ENCODE measurements around the gene SEC22C. TPM values are rescaled to one million over a fixed set of nuclear protein-coding genes. Genes with fewer than 3 reads are reported as not detected.

Gene SEC22C
- total RNA-seq, 4 donors from 2014 or later, result 52.7 to 62.7 (median 57.9) TPM

- Histone ChIP-seq H3K27me3 (no peaks in the 10 kb centered on the region), H3K27ac (replicated peaks in 1 of 4) (no peak overlapping the region), H3K4me1 (peaks cover 0 to 4% (median 0%) of the 10 kb centered on the region in 4 donors), H3K9me3 (no peaks in the 10 kb centered on the region), H3K4me3 (no peak overlapping the region), H3K36me3 (no peaks in the 10 kb centered on the region)
- DNase-seq (ENCODE audit: extremely low spot score), result no peak
- intact Hi-C loops (cut with DNase I), result no loop called here
- TF ChIP-seq EP300 (IDR thresholded peaks at IDR 0.05), result no peak
- no peak for TF ChIP-seq POLR2A (IDR thresholded peaks at IDR 0.05; ENCODE audit: low read depth)
- no peak for TF ChIP-seq POLR2AphosphoS5 (IDR thresholded peaks at IDR 0.05)
- TF ChIP-seq, protein P1, sequence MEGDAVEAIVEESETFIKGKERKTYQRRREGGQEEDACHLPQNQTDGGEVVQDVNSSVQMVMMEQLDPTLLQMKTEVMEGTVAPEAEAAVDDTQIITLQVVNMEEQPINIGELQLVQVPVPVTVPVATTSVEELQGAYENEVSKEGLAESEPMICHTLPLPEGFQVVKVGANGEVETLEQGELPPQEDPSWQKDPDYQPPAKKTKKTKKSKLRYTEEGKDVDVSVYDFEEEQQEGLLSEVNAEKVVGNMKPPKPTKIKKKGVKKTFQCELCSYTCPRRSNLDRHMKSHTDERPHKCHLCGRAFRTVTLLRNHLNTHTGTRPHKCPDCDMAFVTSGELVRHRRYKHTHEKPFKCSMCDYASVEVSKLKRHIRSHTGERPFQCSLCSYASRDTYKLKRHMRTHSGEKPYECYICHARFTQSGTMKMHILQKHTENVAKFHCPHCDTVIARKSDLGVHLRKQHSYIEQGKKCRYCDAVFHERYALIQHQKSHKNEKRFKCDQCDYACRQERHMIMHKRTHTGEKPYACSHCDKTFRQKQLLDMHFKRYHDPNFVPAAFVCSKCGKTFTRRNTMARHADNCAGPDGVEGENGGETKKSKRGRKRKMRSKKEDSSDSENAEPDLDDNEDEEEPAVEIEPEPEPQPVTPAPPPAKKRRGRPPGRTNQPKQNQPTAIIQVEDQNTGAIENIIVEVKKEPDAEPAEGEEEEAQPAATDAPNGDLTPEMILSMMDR (IDR thresholded peaks at IDR 0.05), result no peak
Observed at GRCh38 chr3:42530073-42530472, 51.7 kb downstream of the SEC22C start.

GRCh38 chr3:42529468-42529867, 52.3 kb downstream of the SEC22C start:
- peaks cover 0 to 4% (median 0%) of the 10 kb centered on the region in 4 donors for H3K4me1 ChIP-seq
- H3K4me3 ChIP-seq, result no peak overlapping the region
- TF ChIP-seq POLR2AphosphoS5 (IDR thresholded peaks at IDR 0.05), result no peak
- no peak for TF ChIP-seq POLR2A (IDR thresholded peaks at IDR 0.05; ENCODE audit: low read depth)
- TF ChIP-seq EP300 (IDR thresholded peaks at IDR 0.05), result no peak
- TF ChIP-seq, protein P1 (IDR thresholded peaks at IDR 0.05), result no peak
- intact Hi-C loops (cut with DNase I), result no loop called here
- no peak for DNase-seq (ENCODE audit: extremely low spot score)
- H3K27me3 ChIP-seq, result no peaks in the 10 kb centered on the region
- WGBS, result 66% methylated on average over 2 of the region's 2 CpGs
- no peaks in the 10 kb centered on the region for H3K36me3 ChIP-seq
- no peaks in the 10 kb centered on the region for H3K9me3 ChIP-seq
- no peak overlapping the region for H3K27ac ChIP-seq (replicated peaks in 1 of 4)

- no peak for DNase-seq (ENCODE audit: extremely low spot score)
- intact Hi-C loops (cut with DNase I), result no loop called here
- Histone ChIP-seq H3K27me3 (no peaks in the 10 kb centered on the region), H3K4me3 (no peak overlapping the region), H3K9me3 (no peaks in the 10 kb centered on the region), H3K36me3 (no peaks in the 10 kb centered on the region), H3K27ac (replicated peaks in 1 of 4) (no peak overlapping the region), H3K4me1 (peaks cover 0 to 4% (median 0%) of the 10 kb centered on the region in 4 donors)
- WGBS, result 95% methylated on average over 8 of the region's 11 CpGs
- no peak for TF ChIP-seq EP300 (IDR thresholded peaks at IDR 0.05)
- TF ChIP-seq POLR2AphosphoS5 (IDR thresholded peaks at IDR 0.05), result no peak
- TF ChIP-seq, protein P1 (IDR thresholded peaks at IDR 0.05), result no peak
- TF ChIP-seq POLR2A (IDR thresholded peaks at IDR 0.05; ENCODE audit: low read depth), result no peak
Observed at GRCh38 chr3:42527368-42527917, 54.3 kb downstream of the SEC22C start.

GRCh38 chr3:42526616-42527367, 55.0 kb downstream of the SEC22C start:
- Histone ChIP-seq H3K4me3 (no peak overlapping the region), H3K27me3 (no peaks in the 10 kb centered on the region), H3K4me1 (peaks cover 0 to 4% (median 0%) of the 10 kb centered on the region in 4 donors), H3K27ac (replicated peaks in 1 of 4) (no peak overlapping the region), H3K36me3 (no peaks in the 10 kb centered on the region), H3K9me3 (no peaks in the 10 kb centered on the region)
- intact Hi-C loops (cut with DNase I), result no loop called here
- TF ChIP-seq, protein P1 (IDR thresholded peaks at IDR 0.05), result no peak
- TF ChIP-seq POLR2AphosphoS5 (IDR thresholded peaks at IDR 0.05) (no peak), POLR2A (IDR thresholded peaks at IDR 0.05; ENCODE audit: low read depth) (no peak), EP300 (IDR thresholded peaks at IDR 0.05) (no peak)
- DNase-seq (ENCODE audit: extremely low spot score), result no peak
- 78% methylated on average over 15 of the region's 15 CpGs for WGBS

Measured in esophagus muscularis mucosa (tissue), 4 donors.